Fibroblast of lung (primary cell): Measurements from ENCODE around the gene SERTAD1. TPM values are rescaled to one million over a fixed set of nuclear protein-coding genes. Genes with fewer than 3 reads are reported as not detected.

Experiments
- DNase-seq, 2 donors: peaks; one replicate each; pipeline versions ENCODE4 v3.0.0 to v3.0.0-alpha.2; 2010; ENCODE audit warnings: low read depth in 2 of 2
- H2AFZ ChIP-seq: 2 replicates; pipeline ENCODE4 v1.5.1; 2012; ENCODE audit warnings: low read length, control low read depth, inconsistent platforms
- H3K27ac ChIP-seq: 2 replicates; pipeline ENCODE4 v1.5.1; 2011; ENCODE audit warnings: low read length, control low read depth; ENCODE audit not compliant: insufficient read depth
- H3K27me3 ChIP-seq: 2 replicates; pipeline ENCODE4 v1.5.1; 2011; ENCODE audit warnings: mild to moderate bottlenecking, low read length; ENCODE audit not compliant: control insufficient read depth, insufficient read depth
- H3K36me3 ChIP-seq: 2 replicates; pipeline ENCODE4 v1.5.1; 2011; ENCODE audit warnings: low read length; ENCODE audit not compliant: control insufficient read depth, insufficient read depth
- H3K4me1 ChIP-seq: 2 replicates; pipeline ENCODE4 v1.5.1; 2011; ENCODE audit warnings: low read length; ENCODE audit not compliant: control insufficient read depth, insufficient read depth; ENCODE audit errors: extremely low read depth
- H3K4me2 ChIP-seq: 2 replicates; pipeline ENCODE4 v1.5.1; 2011; ENCODE audit warnings: low read length, control low read depth; ENCODE audit not compliant: insufficient read depth; ENCODE audit errors: extremely low read depth
- H3K4me3 ChIP-seq, 4 experiments: fragments of 200-600 bp in 1 of 4; sonication (generic) in 1 of 4; replicated peaks in 1 of 4; 2 replicates each; pipeline ENCODE4 v1.5.1; 2011 to 2016; ENCODE audit warnings: low read length in 4 of 4, low read depth in 3 of 4, mild to moderate bottlenecking in 3 of 4, control low read depth in 2 of 4, inconsistent platforms in 1 of 4, mixed read lengths in 1 of 4; ENCODE audit not compliant: insufficient read depth in 1 of 4; ENCODE audit errors: control extremely low read depth in 1 of 4
- H3K79me2 ChIP-seq: 2 replicates; pipeline ENCODE4 v1.5.1; 2012; ENCODE audit warnings: mild to moderate bottlenecking, low read length, inconsistent platforms; ENCODE audit not compliant: control insufficient read depth, insufficient read depth
- H3K9ac ChIP-seq: 2 replicates; pipeline ENCODE4 v1.5.1; 2011; ENCODE audit warnings: mild to moderate bottlenecking, low read length, control low read depth; ENCODE audit not compliant: insufficient read depth
- H3K9me3 ChIP-seq: 2 replicates; pipeline ENCODE4 v1.5.1; 2012; ENCODE audit warnings: low read depth, low read length; ENCODE audit not compliant: control insufficient read depth, insufficient read depth
- H4K20me1 ChIP-seq: 2 replicates; pipeline ENCODE4 v1.5.1; 2011; ENCODE audit warnings: low read length; ENCODE audit not compliant: control insufficient read depth, insufficient read depth; ENCODE audit errors: extremely low read depth
- CTCF ChIP-seq, 2 donors: IDR thresholded peaks in 1 of 2; conservative IDR thresholded peaks in 1 of 2; 1 replicate in 1 of 2; 2 replicates in 1 of 2; pipeline ENCODE4 v1.5.1; 2011 to 2012; ENCODE audit warnings: low read length in 2 of 2, control low read depth in 1 of 2, inconsistent platforms in 1 of 2, low read depth in 1 of 2, mild to moderate bottlenecking in 1 of 2
- EZH2 ChIP-seq: IDR thresholded peaks from 2 replicates; pipeline ENCODE4 v1.5.1; 2012; ENCODE audit warnings: low read length, control low read depth, mild to moderate bottlenecking; ENCODE audit errors: missing control alignments
- polyA plus RNA-seq, 2 donors: library from polyadenylated mRNA; depleted of rRNA in 1 of 2; stranded (reverse) in 1 of 2; unstranded in 1 of 2; fragments of >200 nt; gene quantifications; 2 replicates each; pipeline ENCODE4 v1.2.1, GENCODE V29; 2011 to 2012; ENCODE audit warnings: missing spikeins in 1 of 2
- total RNA-seq: library from RNA; depleted of rRNA; stranded (reverse); fragments of >200 nt; gene quantifications from 2 replicates; pipeline ENCODE4 v1.2.1, GENCODE V29; 2014

The SERTAD1 gene
- total and polyA plus RNA-seq, 2 donors (not counting 1 experiment from before 2014, with no cell fraction given) = 7.2 to 19.2 TPM

GRCh38 chr19:40460185-40460584 is 34.4 kb upstream of the SERTAD1 start:
- no peak overlapping the region for H3K4me3 ChIP-seq
- no peak overlapping the region for H3K27ac ChIP-seq
- no peak overlapping the region for H3K9ac ChIP-seq
- no peak overlapping the region for H2AFZ ChIP-seq
- TF ChIP-seq EZH2 (no peak), CTCF (conservative IDR thresholded peaks at IDR 0.05 in 1 of 2, IDR thresholded peaks at IDR 0.05 in 1 of 2; ENCODE audit: low read depth in 1 of 2, low read length in 2 of 2) (no peak)
- no peaks in the 10 kb centered on the region for H3K27me3 ChIP-seq
- H3K36me3 ChIP-seq = peaks cover 4% of the 10 kb centered on the region
- H3K4me2 ChIP-seq = no peak overlapping the region
- H3K9me3 ChIP-seq = no peaks in the 10 kb centered on the region
- H4K20me1 ChIP-seq = no peaks in the 10 kb centered on the region
- H3K4me1 ChIP-seq = peaks cover 3% of the 10 kb centered on the region
- DNase-seq = no peak
- no peaks in the 10 kb centered on the region for H3K79me2 ChIP-seq

DNA sequence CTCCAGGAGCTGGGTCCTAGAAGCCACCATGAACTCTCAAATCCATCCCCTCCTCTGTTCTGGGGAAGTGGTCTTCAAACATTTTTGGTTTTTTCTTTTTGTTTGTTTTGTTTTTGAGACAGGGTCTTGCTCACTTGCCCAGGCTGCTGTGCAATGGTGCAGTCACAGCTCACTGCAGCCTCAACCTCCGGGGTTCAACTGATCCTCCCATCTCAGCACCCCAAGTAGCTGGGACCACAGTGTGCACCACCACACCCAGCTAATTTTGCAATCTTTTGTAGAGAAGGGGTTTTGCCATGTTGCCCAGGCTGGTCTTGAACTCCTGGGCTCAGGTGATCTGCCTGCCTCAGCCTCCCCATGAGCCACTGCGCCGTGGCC is 32.8 kb upstream of the SERTAD1 start:
- H3K27ac ChIP-seq = no peak overlapping the region
- no peak overlapping the region for H3K4me2 ChIP-seq
- no peaks in the 10 kb centered on the region for H3K4me1 ChIP-seq
- H3K27me3 ChIP-seq = no peaks in the 10 kb centered on the region
- H3K36me3 ChIP-seq = peaks cover 4% of the 10 kb centered on the region
- no peak overlapping the region for H2AFZ ChIP-seq
- DNase-seq = no peak
- H3K9ac ChIP-seq = no peak overlapping the region
- H3K9me3 ChIP-seq = no peaks in the 10 kb centered on the region
- H4K20me1 ChIP-seq = no peaks in the 10 kb centered on the region
- no peak overlapping the region for H3K4me3 ChIP-seq
- no peak for TF ChIP-seq EZH2
- no peak for TF ChIP-seq CTCF (conservative IDR thresholded peaks at IDR 0.05 in 1 of 2, IDR thresholded peaks at IDR 0.05 in 1 of 2; ENCODE audit: low read depth in 1 of 2, low read length in 2 of 2)
- no peaks in the 10 kb centered on the region for H3K79me2 ChIP-seq

GRCh38 chr19:40457953-40458596 is 32.3 kb upstream of the SERTAD1 start:
- no peak overlapping the region for H3K4me3 ChIP-seq
- no peaks in the 10 kb centered on the region for H3K79me2 ChIP-seq
- TF ChIP-seq EZH2 = no peak
- no peak for TF ChIP-seq CTCF (conservative IDR thresholded peaks at IDR 0.05 in 1 of 2, IDR thresholded peaks at IDR 0.05 in 1 of 2; ENCODE audit: low read depth in 1 of 2, low read length in 2 of 2)
- peaks cover 4% of the 10 kb centered on the region for H3K36me3 ChIP-seq
- no peak for DNase-seq
- no peaks in the 10 kb centered on the region for H3K9me3 ChIP-seq
- H3K4me1 ChIP-seq = no peaks in the 10 kb centered on the region
- no peaks in the 10 kb centered on the region for H4K20me1 ChIP-seq
- H3K4me2 ChIP-seq = no peak overlapping the region
- H3K9ac ChIP-seq = no peak overlapping the region
- H3K27me3 ChIP-seq = no peaks in the 10 kb centered on the region
- H2AFZ ChIP-seq = no peak overlapping the region
- H3K27ac ChIP-seq = no peak overlapping the region
